Measurements from ENCODE around the gene PIK3R2. TPM values are rescaled to one million over a fixed set of nuclear protein-coding genes. Genes with fewer than 3 reads are reported as not detected.

Gene PIK3R2
- total and polyA plus RNA-seq, 2 of the 13 experiments (the other 11 are each of a cell fraction or from before 2014, with no cell fraction given), result 18.6 to 25.3 TPM

GRCh38 chr19:18204394-18205199 lies 51.6 kb downstream of the PIK3R2 start (continued):
- TF ChIP-seq ZNF362 (CRISPR knock-in tag; IDR thresholded peaks at IDR 0.05; ENCODE audit: borderline replicate concordance) (no peak), SP4 (CRISPR knock-in tag; IDR thresholded peaks at IDR 0.05) (peak; percentile 20; the same call in 1 of the 2 replicates), NCOR1 (IDR thresholded peaks at IDR 0.05; ENCODE audit: borderline replicate concordance, low read length) (peak; percentile 18; the same call in 1 of the 2 replicates), KDM5A (IDR thresholded peaks at IDR 0.05; ENCODE audit: borderline replicate concordance, low read length) (peak; percentile 62; the same call in 1 of the 2 replicates), AHDC1 (CRISPR knock-in tag; IDR thresholded peaks at IDR 0.05; ENCODE audit: borderline replicate concordance) (0 out of 2 replicates have a peak, but pooled peaks have one; percentile 9), BRF2 (CRISPR knock-in tag; IDR thresholded peaks at IDR 0.05) (no peak), ZNF563 (CRISPR knock-in tag; IDR thresholded peaks at IDR 0.05) (0 out of 2 replicates have a peak, but pooled peaks have one; percentile 33), MEIS2 (CRISPR knock-in tag; IDR thresholded peaks at IDR 0.05) (0 out of 2 replicates have a peak, but pooled peaks have one; percentile 1), CBFB (CRISPR knock-in tag; IDR thresholded peaks at IDR 0.05) (no peak), ZBTB33 (CRISPR knock-in tag; IDR thresholded peaks at IDR 0.05) (no peak), ZNF441 (CRISPR knock-in tag; IDR thresholded peaks at IDR 0.05; ENCODE audit: borderline replicate concordance) (no peak), CC2D1A (CRISPR knock-in tag; IDR thresholded peaks at IDR 0.05) (no peak), CSRNP1 (CRISPR knock-in tag; IDR thresholded peaks at IDR 0.05) (0 out of 2 replicates have a peak, but pooled peaks have one; percentile 55), MLX (CRISPR knock-in tag; IDR thresholded peaks at IDR 0.05) (no peak), NR2F2 (IDR thresholded peaks at IDR 0.05; ENCODE audit: borderline replicate concordance, low read depth) (0 out of 2 replicates have a peak, but pooled peaks have one; percentile 10)
